ENCODE data around the gene HSCB. TPM values are rescaled to one million over a fixed set of nuclear protein-coding genes. Genes with fewer than 3 reads are reported as not detected.
A peak's percentile ranks its signal among the peaks of the same experiment; 100 is the strongest.

HSCB gene
- total and polyA plus RNA-seq, 4 donors, result 12.2 to 22.1 (median 15.1) TPM

GRCh38 chr22:28792491-28793383 lies 50.9 kb downstream of the HSCB start (continued):
- TF ChIP-seq REST (IDR thresholded peaks at IDR 0.05), result no peak
- TF ChIP-seq GABPA (IDR thresholded peaks at IDR 0.05 in 1 of 2, conservative IDR thresholded peaks at IDR 0.05 in 1 of 2), result no peak
- no peak for TF ChIP-seq TAF1 (conservative IDR thresholded peaks at IDR 0.05)

- no peak for DNase-seq (ENCODE audit: low spot score)
- Histone ChIP-seq H3K27ac (ENCODE audit: low read depth in 1 of 2, low read length in 2 of 2) (peak overlapping the region; percentile 57 to 62), H3K4me3 (ENCODE audit: low read depth in 1 of 3, low read length in 3 of 3) (no peak overlapping the region), H3K9ac (ENCODE audit: low read depth in 1 of 2, low read length in 2 of 2) (peak overlapping the region in 1 of 2 donors; percentile 43), H3K27me3 (ENCODE audit: control insufficient read depth in 4 of 4, insufficient read depth in 4 of 4, low read length in 3 of 4) (no peaks in the 10 kb centered on the region), H3K36me3 (ENCODE audit: control insufficient read depth in 4 of 4, insufficient read depth in 3 of 4, low read depth in 1 of 4, low read length in 3 of 4) (peaks cover 11 to 50% (median 40%) of the 10 kb centered on the region in 4 donors), H3K4me1 (ENCODE audit: control insufficient read depth in 4 of 4, insufficient read depth in 4 of 4, low read length in 3 of 4) (peaks cover 0 to 31% (median 13%) of the 10 kb centered on the region in 4 donors), H3K9me3 (ENCODE audit: control insufficient read depth in 4 of 4, low read length in 3 of 4) (no peaks in the 10 kb centered on the region)
- no peak for TF ChIP-seq TAF1 (conservative IDR thresholded peaks at IDR 0.05)
- peak in 1 of 2 donors; percentile 41 for TF ChIP-seq JUND (IDR thresholded peaks at IDR 0.05)
- WGBS, result 59% methylated on average over 4 of the region's 4 CpGs
These were observed 52.2 kb downstream of the HSCB start for GRCh38 chr22:28793976-28794584.

GRCh38 chr22:28795071-28795693 lies 53.3 kb downstream of the HSCB start:
- 69% methylated on average over 6 of the region's 6 CpGs for WGBS

GRCh38 chr22:28795932-28796856 lies 54.4 kb downstream of the HSCB start:
- Histone ChIP-seq H3K4me3 (ENCODE audit: low read depth in 1 of 3, low read length in 3 of 3) (peak overlapping the region in 1 of 3 donors; percentile 9), H3K36me3 (ENCODE audit: control insufficient read depth in 4 of 4, insufficient read depth in 3 of 4, low read depth in 1 of 4, low read length in 3 of 4) (peaks cover 8 to 52% (median 39%) of the 10 kb centered on the region in 4 donors), H3K9me3 (ENCODE audit: control insufficient read depth in 4 of 4, low read length in 3 of 4) (no peaks in the 10 kb centered on the region), H3K9ac (ENCODE audit: low read depth in 1 of 2, low read length in 2 of 2) (peak overlapping the region; percentile 15 to 21), H3K27me3 (ENCODE audit: control insufficient read depth in 4 of 4, insufficient read depth in 4 of 4, low read length in 3 of 4) (no peaks in the 10 kb centered on the region), H3K27ac (ENCODE audit: low read depth in 1 of 2, low read length in 2 of 2) (peak overlapping the region; percentile 9 to 17), H3K4me1 (ENCODE audit: control insufficient read depth in 4 of 4, insufficient read depth in 4 of 4, low read length in 3 of 4) (peaks cover 0 to 31% (median 13%) of the 10 kb centered on the region in 4 donors)
- TF ChIP-seq HNF4A (conservative IDR thresholded peaks at IDR 0.05), result no peak
- TF ChIP-seq FOXA2 (IDR thresholded peaks at IDR 0.05), result no peak
- TF ChIP-seq CTCF (IDR thresholded peaks at IDR 0.05; ENCODE audit: low read depth, low read length, missing input control), result no peak
- TF ChIP-seq REST (IDR thresholded peaks at IDR 0.05), result no peak
- no peak for TF ChIP-seq YY1 (IDR thresholded peaks at IDR 0.05)
- no peak for TF ChIP-seq FOXA1 (IDR thresholded peaks at IDR 0.05)
- WGBS, result 79% methylated on average over 5 of the region's 5 CpGs
- no peak for DNase-seq (ENCODE audit: low spot score)

More at GRCh38 chr22:28795071-28795693, 53.3 kb downstream of the HSCB start:
- Histone ChIP-seq H3K4me3 (ENCODE audit: low read depth in 1 of 3, low read length in 3 of 3) (no peak overlapping the region), H3K9ac (ENCODE audit: low read depth in 1 of 2, low read length in 2 of 2) (peak overlapping the region in 1 of 2 donors; percentile 47), H3K4me1 (ENCODE audit: control insufficient read depth in 4 of 4, insufficient read depth in 4 of 4, low read length in 3 of 4) (peaks cover 0 to 31% (median 13%) of the 10 kb centered on the region in 4 donors), H3K9me3 (ENCODE audit: control insufficient read depth in 4 of 4, low read length in 3 of 4) (no peaks in the 10 kb centered on the region), H3K27me3 (ENCODE audit: control insufficient read depth in 4 of 4, insufficient read depth in 4 of 4, low read length in 3 of 4) (no peaks in the 10 kb centered on the region), H3K36me3 (ENCODE audit: control insufficient read depth in 4 of 4, insufficient read depth in 3 of 4, low read depth in 1 of 4, low read length in 3 of 4) (peaks cover 8 to 52% (median 39%) of the 10 kb centered on the region in 4 donors), H3K27ac (ENCODE audit: low read depth in 1 of 2, low read length in 2 of 2) (peak overlapping the region; percentile 9 to 19)
- TF ChIP-seq SP1 (IDR thresholded peaks at IDR 0.05), result no peak
- peak in 1 of 2 donors; percentile 53 for TF ChIP-seq JUND (IDR thresholded peaks at IDR 0.05)
- no peak for DNase-seq (ENCODE audit: low spot score)
